Stimulated activated CD8-positive, alpha-beta memory T cell treated with anti-CD3 and anti-CD28 coated beads, Interleukin-4, amount 100 ng/mL, for 4 hours (primary cell): ENCODE measurements around the gene RASGRP3.

ENCODE experiments used
- DNase-seq, 2 donors: peaks; one replicate each; pipeline ENCODE4 v3.0.0-alpha.2; 2020; ENCODE audit warnings: low read depth in 2 of 2, low spot score in 1 of 2

Gene RASGRP3

GRCh38 chr2:33573657-33574056 lies 97.2 kb downstream of the RASGRP3 start:
- no peak for DNase-seq

GRCh38 chr2:33577084-33577483 lies 100.6 kb downstream of the RASGRP3 start:
- DNase-seq, result no peak

- no peak for DNase-seq
Measured at GRCh38 chr2:33577668-33578067, 101.2 kb downstream of the RASGRP3 start.

GRCh38 chr2:33579227-33579626 lies 102.8 kb downstream of the RASGRP3 start:
- DNase-seq, result no peak

- no peak for DNase-seq
Measured at GRCh38 chr2:33581872-33582271, 105.4 kb downstream of the RASGRP3 start.

- no peak for DNase-seq
Measured at GRCh38 chr2:33583194-33583938, 106.9 kb downstream of the RASGRP3 start.

GRCh38 chr2:33586766-33587165 lies 110.3 kb downstream of the RASGRP3 start:
- DNase-seq, result no peak

- DNase-seq, result no peak
Measured at GRCh38 chr2:33588232-33588631, 111.8 kb downstream of the RASGRP3 start.

- DNase-seq, result no peak
Measured at GRCh38 chr2:33589444-33589843, 113.0 kb downstream of the RASGRP3 start.

- no peak for DNase-seq
Measured at GRCh38 chr2:33595385-33595784, 118.9 kb downstream of the RASGRP3 start.

GRCh38 chr2:33597026-33597425 lies 120.6 kb downstream of the RASGRP3 start:
- DNase-seq, result no peak

- DNase-seq, result no peak
Measured at GRCh38 chr2:33598561-33599174, 122.2 kb downstream of the RASGRP3 start.

- peak; percentile 98 to 99 for DNase-seq
Measured at GRCh38 chr2:33599175-33599942, 122.9 kb downstream of the RASGRP3 start, which contains the start of gene FAM98A. FAM98A (minus strand) TSS chr2:33599299; CDS start chr2:33599221, 78 bp downstream.

GRCh38 chr2:33599943-33600192 lies 123.4 kb downstream of the RASGRP3 start:
- no peak for DNase-seq

GRCh38 chr2:33602201-33602830 lies 125.9 kb downstream of the RASGRP3 start:
- DNase-seq, result no peak

GRCh38 chr2:33603416-33603815 lies 127.0 kb downstream of the RASGRP3 start:
- DNase-seq, result no peak

GRCh38 chr2:33605056-33605455 lies 128.6 kb downstream of the RASGRP3 start:
- no peak for DNase-seq

GRCh38 chr2:33606100-33606499 lies 129.7 kb downstream of the RASGRP3 start:
- no peak for DNase-seq

GRCh38 chr2:33606622-33607021 lies 130.2 kb downstream of the RASGRP3 start:
- DNase-seq, result no peak

GRCh38 chr2:33607251-33607721 lies 130.8 kb downstream of the RASGRP3 start:
- DNase-seq, result no peak

GRCh38 chr2:33607905-33608304 lies 131.5 kb downstream of the RASGRP3 start:
- no peak for DNase-seq

- DNase-seq, result no peak
Measured at GRCh38 chr2:33614190-33614589, 137.7 kb downstream of the RASGRP3 start.
